ENCODE data around the gene ANXA9.

ANXA9 gene

GRCh38 chr1:150981805-150982712, at the start of gene ANXA9:
TSS of gene ANXA9 (plus strand) at chr1:150982292. CDS start at chr1:150983106, 814 bp downstream.
- DNase-seq = no peak

- no peak for DNase-seq
These were observed 37.2 kb upstream of the ANXA9 start for GRCh38 chr1:150944856-150945255.

- no peak for DNase-seq
These were observed 27.4 kb upstream of the ANXA9 start for GRCh38 chr1:150954708-150955107.

- DNase-seq = no peak
These were observed 26.8 kb upstream of the ANXA9 start for GRCh38 chr1:150955280-150955679.

GRCh38 chr1:150957666-150958065, 24.4 kb upstream of the ANXA9 start:
- no peak for DNase-seq

GRCh38 chr1:150960646-150961045, 21.4 kb upstream of the ANXA9 start:
- DNase-seq = no peak

- no peak for DNase-seq
These were observed 20.3 kb upstream of the ANXA9 start for GRCh38 chr1:150961756-150962155.

GRCh38 chr1:150963321-150964163, 18.6 kb upstream of the ANXA9 start:
- no peak for DNase-seq

GRCh38 chr1:150964164-150964489, 18.0 kb upstream of the ANXA9 start:
- DNase-seq = no peak

GRCh38 chr1:150965605-150966004, 16.5 kb upstream of the ANXA9 start:
- no peak for DNase-seq

- DNase-seq = peak in 17 of 56 donors; percentile 4 to 46 (median 22)
These were observed 16.1 kb upstream of the ANXA9 start for GRCh38 chr1:150966011-150966410.

GRCh38 chr1:150967936-150968335, 14.2 kb upstream of the ANXA9 start:
- DNase-seq = no peak

- DNase-seq = peak in 50 of 56 donors; percentile 7 to 87 (median 47)
These were observed 13.6 kb upstream of the ANXA9 start for GRCh38 chr1:150968491-150968890.

- no peak for DNase-seq
These were observed 12.5 kb upstream of the ANXA9 start for GRCh38 chr1:150969626-150970025.

GRCh38 chr1:150970808-150971582, 11.1 kb upstream of the ANXA9 start:
- DNase-seq = peak in 24 of 56 donors; percentile 6 to 40 (median 24)

- DNase-seq = peak in 1 of 56 donors; percentile 5
These were observed 10.3 kb upstream of the ANXA9 start for GRCh38 chr1:150971583-150972416.

GRCh38 chr1:150972417-150972940, 9.6 kb upstream of the ANXA9 start:
- DNase-seq = no peak

- DNase-seq = peak in 5 of 56 donors; percentile 20 to 54 (median 44)
These were observed 8.7 kb upstream of the ANXA9 start for GRCh38 chr1:150973258-150973835.

- DNase-seq = peak in 24 of 56 donors; percentile 22 to 77 (median 48)
These were observed 8.1 kb upstream of the ANXA9 start for GRCh38 chr1:150973836-150974579.
